VCaP (cell line): Measurements from ENCODE around the gene IL1RN.

Experiments used
- H3K27ac ChIP-seq: fragments of 450-650 bp; 2 replicates; pipeline ENCODE4 v1.5.1; 2017
- TF ChIP-seq, protein P1 (sequence below): fragments of 450-650 bp; conservative IDR thresholded peaks from 2 replicates; pipeline ENCODE4 v1.5.1; 2017; ENCODE audit warnings: mild to moderate bottlenecking, moderate library complexity

The IL1RN gene

DNA sequence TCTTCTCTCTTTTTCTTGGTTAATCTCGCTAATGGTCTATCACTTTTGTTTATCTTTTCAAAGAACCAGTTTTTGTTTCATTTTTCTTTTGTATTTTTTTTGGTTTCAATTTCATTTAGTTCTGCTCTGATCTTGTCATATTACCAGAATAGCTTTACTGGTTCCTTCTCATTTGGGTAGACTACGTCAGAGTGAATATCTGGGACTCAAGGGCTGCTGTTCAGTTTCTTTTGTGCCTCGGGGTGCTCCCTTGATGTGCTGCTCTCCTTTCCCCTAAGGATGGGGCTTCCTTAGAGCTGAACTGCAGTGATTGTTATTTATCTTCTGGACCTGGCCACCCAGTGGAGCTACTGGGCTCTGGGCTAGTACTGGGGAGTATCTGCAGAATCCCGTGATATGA, 29.4 kb upstream of the IL1RN start:
- TF ChIP-seq, protein P1, sequence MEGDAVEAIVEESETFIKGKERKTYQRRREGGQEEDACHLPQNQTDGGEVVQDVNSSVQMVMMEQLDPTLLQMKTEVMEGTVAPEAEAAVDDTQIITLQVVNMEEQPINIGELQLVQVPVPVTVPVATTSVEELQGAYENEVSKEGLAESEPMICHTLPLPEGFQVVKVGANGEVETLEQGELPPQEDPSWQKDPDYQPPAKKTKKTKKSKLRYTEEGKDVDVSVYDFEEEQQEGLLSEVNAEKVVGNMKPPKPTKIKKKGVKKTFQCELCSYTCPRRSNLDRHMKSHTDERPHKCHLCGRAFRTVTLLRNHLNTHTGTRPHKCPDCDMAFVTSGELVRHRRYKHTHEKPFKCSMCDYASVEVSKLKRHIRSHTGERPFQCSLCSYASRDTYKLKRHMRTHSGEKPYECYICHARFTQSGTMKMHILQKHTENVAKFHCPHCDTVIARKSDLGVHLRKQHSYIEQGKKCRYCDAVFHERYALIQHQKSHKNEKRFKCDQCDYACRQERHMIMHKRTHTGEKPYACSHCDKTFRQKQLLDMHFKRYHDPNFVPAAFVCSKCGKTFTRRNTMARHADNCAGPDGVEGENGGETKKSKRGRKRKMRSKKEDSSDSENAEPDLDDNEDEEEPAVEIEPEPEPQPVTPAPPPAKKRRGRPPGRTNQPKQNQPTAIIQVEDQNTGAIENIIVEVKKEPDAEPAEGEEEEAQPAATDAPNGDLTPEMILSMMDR, result no peak
- no peak overlapping the region for H3K27ac ChIP-seq

DNA sequence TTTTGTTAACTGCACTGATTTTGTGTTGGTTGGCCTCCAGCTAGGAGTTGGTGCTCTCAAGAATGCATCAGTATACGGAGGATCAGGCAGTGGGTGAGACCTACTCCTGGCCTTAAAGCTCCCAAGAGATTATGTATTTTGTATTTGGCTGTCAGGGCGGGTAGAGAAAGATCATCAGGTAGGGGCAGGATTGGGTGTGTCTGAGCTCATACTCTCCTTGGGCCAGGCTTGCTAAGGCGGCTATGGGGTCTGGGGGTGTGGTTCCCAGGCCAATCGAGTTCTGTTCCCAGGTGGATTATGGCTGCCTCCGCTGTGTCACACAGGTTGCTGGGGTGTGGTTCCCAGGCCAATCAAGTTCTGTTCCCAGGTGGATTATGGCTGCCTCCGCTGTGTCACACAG, 28.9 kb upstream of the IL1RN start:
- H3K27ac ChIP-seq, result no peak overlapping the region
- TF ChIP-seq, protein P1, result no peak

DNA sequence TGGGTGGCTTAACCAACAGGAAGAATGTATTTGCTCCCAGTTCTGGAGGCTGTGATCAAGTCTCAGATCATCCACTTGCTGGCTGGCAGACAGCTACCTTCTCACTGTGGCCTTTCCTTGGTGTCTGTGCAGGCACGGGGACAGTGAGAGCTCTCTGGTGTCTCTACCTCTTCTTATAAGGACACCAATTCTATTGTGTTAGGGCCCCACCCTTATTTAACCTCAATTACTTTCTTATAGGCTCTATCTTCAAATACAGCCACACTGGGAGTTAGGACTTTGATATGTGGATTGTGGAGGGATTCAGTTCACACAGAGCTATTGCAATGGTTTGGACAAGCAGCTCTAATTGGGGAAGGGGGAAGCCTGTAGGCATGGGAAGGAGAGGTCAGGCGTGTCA, 25.3 kb upstream of the IL1RN start:
- H3K27ac ChIP-seq, result no peak overlapping the region
- TF ChIP-seq, protein P1, result no peak

DNA sequence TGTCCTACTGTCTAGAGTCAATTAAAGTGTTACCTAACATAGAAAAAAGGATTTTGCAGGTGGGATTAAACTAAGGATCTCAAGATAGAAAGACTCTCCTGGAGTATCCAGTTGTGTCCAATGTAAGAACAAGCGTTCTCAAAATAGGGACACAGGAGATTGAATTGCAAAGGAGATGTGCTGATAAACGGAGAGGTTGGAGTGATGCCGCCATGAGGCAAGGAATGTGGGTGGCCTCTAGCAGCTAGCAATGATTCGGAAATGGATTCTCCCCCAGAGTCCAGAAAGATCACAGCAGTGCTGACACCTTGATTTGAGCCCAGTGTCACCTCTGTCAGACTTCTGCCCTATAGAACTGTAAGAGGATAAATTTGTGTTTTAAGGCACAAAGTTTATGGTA, 24.1 kb upstream of the IL1RN start:
- no peak overlapping the region for H3K27ac ChIP-seq
- TF ChIP-seq, protein P1, result no peak

DNA sequence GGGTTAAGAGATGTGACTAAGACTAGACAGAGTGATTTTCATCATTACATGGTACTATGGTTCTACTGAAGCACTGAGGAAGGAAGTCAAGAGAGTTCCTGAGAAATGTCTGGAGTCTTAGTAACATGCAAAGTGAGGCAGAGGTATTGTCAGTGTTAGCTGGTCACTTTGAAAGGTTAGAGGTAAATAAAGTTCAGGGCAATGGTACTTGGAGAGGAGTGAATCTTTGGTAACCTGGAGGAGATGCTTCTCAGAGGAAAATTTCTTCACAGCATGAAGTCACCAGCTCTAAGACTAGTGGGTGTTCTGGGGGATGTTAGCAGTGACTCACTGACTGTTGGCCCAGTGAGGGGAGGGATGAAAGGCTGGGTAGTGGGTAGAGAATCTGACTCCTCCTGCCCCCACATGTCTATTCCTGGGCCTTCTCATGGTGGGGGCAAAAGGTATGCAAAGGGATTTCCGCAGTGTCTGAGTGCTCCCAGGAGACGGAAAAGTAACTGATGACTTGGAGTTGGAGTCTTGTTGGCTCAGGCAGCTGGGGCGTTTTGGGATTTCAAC, 23.3 kb upstream of the IL1RN start:
- H3K27ac ChIP-seq, result no peak overlapping the region
- TF ChIP-seq, protein P1, result no peak

DNA sequence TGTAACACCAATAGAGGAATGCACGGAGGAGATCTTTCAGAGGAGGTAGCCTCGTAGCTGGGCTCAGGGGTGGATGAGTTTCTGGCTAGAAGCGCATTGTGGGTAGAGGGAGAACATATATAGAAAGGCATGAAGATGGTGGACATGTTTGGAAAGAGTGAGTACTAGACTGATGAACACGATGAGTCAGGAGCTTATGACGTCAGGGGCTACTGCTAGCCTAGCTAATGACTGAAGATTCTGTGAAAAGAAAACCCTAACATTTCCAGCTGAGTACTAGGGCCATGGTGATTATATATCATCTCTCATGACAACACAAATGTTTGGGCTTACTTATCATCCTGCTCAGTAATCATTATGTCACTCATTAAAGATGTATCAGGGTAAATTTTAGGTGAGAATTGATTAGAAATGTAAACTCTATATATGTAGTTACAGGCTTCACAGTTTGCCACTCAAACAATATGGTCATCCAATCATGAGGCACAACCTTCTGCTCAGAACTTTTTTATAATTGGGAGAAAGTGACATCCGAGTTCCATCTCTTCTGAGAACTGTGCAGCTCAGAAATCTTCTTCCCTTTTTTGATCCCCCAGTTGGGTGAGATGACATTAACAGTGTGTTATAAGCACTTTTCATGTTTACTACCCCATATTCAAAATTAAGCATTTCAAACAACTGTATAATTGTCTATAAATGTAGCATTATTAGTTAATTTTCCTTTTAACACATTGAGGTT, 22.2 kb upstream of the IL1RN start:
- no peak overlapping the region for H3K27ac ChIP-seq
- TF ChIP-seq, protein P1, result no peak

DNA sequence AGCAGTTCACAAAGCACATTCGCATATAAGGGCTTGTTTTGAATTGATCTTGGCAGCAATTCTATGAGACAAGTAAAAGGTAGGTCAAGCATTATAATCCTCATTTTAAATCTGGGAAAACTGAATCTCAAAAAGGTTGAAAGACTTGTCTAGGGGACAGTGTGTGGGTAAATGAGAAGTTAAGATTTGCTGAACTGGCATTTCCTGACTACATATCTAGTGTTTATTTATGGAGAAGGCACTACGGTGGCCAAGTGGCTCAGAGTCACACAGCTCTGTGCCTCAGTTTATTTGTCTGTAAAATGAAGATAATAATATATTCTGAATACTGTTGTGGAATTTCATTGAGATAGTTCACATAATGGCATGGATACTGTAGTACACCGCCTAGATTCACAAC, 16.3 kb upstream of the IL1RN start:
- TF ChIP-seq, protein P1, result no peak
- no peak overlapping the region for H3K27ac ChIP-seq
